Measurements from ENCODE around the gene KAZN. TPM values are rescaled to one million over a fixed set of nuclear protein-coding genes. Genes with fewer than 3 reads are reported as not detected.

KAZN gene
- polyA plus RNA-seq, 1 experiment: 5.5 TPM

- H3K27me3 ChIP-seq (ENCODE audit: control insufficient read depth, insufficient read depth, low read length): no peaks in the 10 kb centered on the region
- 0 out of 2 replicates have a peak, but pooled peaks cover 1% of the 10 kb centered on the region for H3K36me3 ChIP-seq (ENCODE audit: control insufficient read depth, insufficient read depth, low read length)
- ChIA-PET CTCF (interaction anchor here (0.7 to 2.9 kb wide), 22 partner anchors 10 to 201 kb away, joined by 3 to 22 read pairs (median 6); no protein-coding TSS in a partner anchor), POLR2A (interaction anchor here (1.0 kb wide), 1 partner anchor 60 kb away, joined by 3 read pairs; no protein-coding TSS in a partner anchor)
- no peak overlapping the region for H3K4me3 ChIP-seq (ENCODE audit: low read depth, low read length)
- no peak for TF ChIP-seq CTCF (IDR thresholded peaks at IDR 0.05; ENCODE audit: insufficient read depth, low read depth, low read length)
- DNase-seq (ENCODE audit: low read depth): no peak
Measured at GRCh38 chr1:15028616-15029015, 430.1 kb downstream of the KAZN start.

GRCh38 chr1:15029036-15029435, 430.6 kb downstream of the KAZN start:
- Histone ChIP-seq H3K4me3 (ENCODE audit: low read depth, low read length) (no peak overlapping the region), H3K27me3 (ENCODE audit: control insufficient read depth, insufficient read depth, low read length) (no peaks in the 10 kb centered on the region), H3K36me3 (ENCODE audit: control insufficient read depth, insufficient read depth, low read length) (0 out of 2 replicates have a peak, but pooled peaks cover 1% of the 10 kb centered on the region)
- TF ChIP-seq CTCF (IDR thresholded peaks at IDR 0.05; ENCODE audit: insufficient read depth, low read depth, low read length): no peak
- no peak for DNase-seq (ENCODE audit: low read depth)
- ChIA-PET CTCF (interaction anchor here (0.7 to 2.9 kb wide), 8 partner anchors 18 to 139 kb away, joined by 3 to 15 read pairs (median 6); no protein-coding TSS in a partner anchor), POLR2A (no interaction called here)

- TF ChIP-seq CTCF (IDR thresholded peaks at IDR 0.05; ENCODE audit: insufficient read depth, low read depth, low read length): no peak
- CTCF ChIA-PET: interaction anchor here (1.1 to 1.5 kb wide), 2 partner anchors 17 to 252 kb away, joined by 3 to 4 read pairs; no protein-coding TSS in a partner anchor
- POLR2A ChIA-PET: no interaction called here
- Histone ChIP-seq H3K4me3 (ENCODE audit: low read depth, low read length) (no peak overlapping the region), H3K27me3 (ENCODE audit: control insufficient read depth, insufficient read depth, low read length) (no peaks in the 10 kb centered on the region), H3K36me3 (ENCODE audit: control insufficient read depth, insufficient read depth, low read length) (no peaks in the 10 kb centered on the region)
- DNase-seq (ENCODE audit: low read depth): no peak
Measured at GRCh38 chr1:15029786-15030185, 431.3 kb downstream of the KAZN start.

GRCh38 chr1:15031251-15031933, 432.9 kb downstream of the KAZN start:
- no peaks in the 10 kb centered on the region for H3K27me3 ChIP-seq (ENCODE audit: control insufficient read depth, insufficient read depth, low read length)
- no peak for TF ChIP-seq CTCF (IDR thresholded peaks at IDR 0.05; ENCODE audit: insufficient read depth, low read depth, low read length)
- no peak for DNase-seq (ENCODE audit: low read depth)
- no peaks in the 10 kb centered on the region; the same call in 1 of the 2 replicates for H3K36me3 ChIP-seq (ENCODE audit: control insufficient read depth, insufficient read depth, low read length)
- ChIA-PET CTCF (interaction anchor here (1.1 to 1.7 kb wide), 4 partner anchors 11 to 252 kb away, joined by 3 to 4 read pairs (median 4); no protein-coding TSS in a partner anchor), POLR2A (no interaction called here)
- H3K4me3 ChIP-seq (ENCODE audit: low read depth, low read length): no peak overlapping the region

- Histone ChIP-seq H3K4me3 (ENCODE audit: low read depth, low read length) (no peak overlapping the region), H3K36me3 (ENCODE audit: control insufficient read depth, insufficient read depth, low read length) (no peaks in the 10 kb centered on the region; the same call in none of the 2 replicates), H3K27me3 (ENCODE audit: control insufficient read depth, insufficient read depth, low read length) (no peaks in the 10 kb centered on the region)
- POLR2A ChIA-PET: no interaction called here
- DNase-seq (ENCODE audit: low read depth): no peak
- CTCF ChIA-PET: interaction anchor here (0.7 to 1.7 kb wide), 3 partner anchors 9 to 254 kb away, joined by 3 to 4 read pairs (median 4); no protein-coding TSS in a partner anchor
- TF ChIP-seq CTCF (IDR thresholded peaks at IDR 0.05; ENCODE audit: insufficient read depth, low read depth, low read length): peak; percentile 49
Measured at GRCh38 chr1:15033264-15033663, 434.8 kb downstream of the KAZN start.

Data from BJ (cell line).